ENCODE data around the gene FAM151B.

- TF ChIP-seq CTCF (optimal IDR thresholded peaks at IDR 0.05 in 1 of 3, IDR thresholded peaks at IDR 0.05 in 1 of 3, conservative IDR thresholded peaks at IDR 0.05 in 1 of 3; ENCODE audit: extremely low read depth in 1 of 3, insufficient read depth in 2 of 3, low read length in 3 of 3) (no peak), EZH2 (IDR thresholded peaks at IDR 0.05; ENCODE audit: low read length) (no peak)
Measured at GRCh38 chr5:80468131-80468530, 19.8 kb upstream of the FAM151B start.

All from keratinocyte (primary cell).